Lung (tissue), 12 donors: ENCODE measurements around the gene CMTM2. TPM values are rescaled to one million over a fixed set of nuclear protein-coding genes. Genes with fewer than 3 reads are reported as not detected.

Experiments
- ATAC-seq: fragments of 200-7000 bp; cut with Tn5 transposase; one replicate; pipeline ENCODE4 v1.9.1; 2020; ENCODE audit warnings: moderate number of reproducible peaks; ENCODE audit not compliant: insufficient read depth, low FRiP score
- DNase-seq, 3 donors: peaks; one replicate each; pipeline ENCODE4 v3.0.0-alpha.2; 2013 to 2017
- H3K27ac ChIP-seq, 2 donors: one replicate each; pipeline ENCODE4 v1.5.1; 2013; ENCODE audit warnings: mild to moderate bottlenecking in 2 of 2, moderate library complexity in 2 of 2, control low read depth in 1 of 2, inconsistent platforms in 1 of 2, low read depth in 1 of 2, low read length in 1 of 2
- H3K27me3 ChIP-seq, 3 donors: one replicate each; pipeline ENCODE4 v1.5.1; 2013; ENCODE audit warnings: low read length in 2 of 3; ENCODE audit not compliant: control insufficient read depth in 3 of 3, insufficient read depth in 3 of 3
- H3K36me3 ChIP-seq, 4 donors: one replicate each; pipeline ENCODE4 v1.5.1; 2013; ENCODE audit warnings: low read length in 4 of 4, mild to moderate bottlenecking in 1 of 4, moderate library complexity in 1 of 4; ENCODE audit not compliant: control insufficient read depth in 4 of 4, insufficient read depth in 4 of 4
- H3K4me1 ChIP-seq, 5 donors: one replicate each; pipeline ENCODE4 v1.5.1; 2013; ENCODE audit warnings: low read length in 5 of 5, mild to moderate bottlenecking in 2 of 5, moderate library complexity in 1 of 5; ENCODE audit not compliant: control insufficient read depth in 5 of 5, insufficient read depth in 5 of 5
- H3K4me3 ChIP-seq: one replicate; pipeline ENCODE4 v1.5.1; 2013; ENCODE audit warnings: mild to moderate bottlenecking, control low read depth, moderate library complexity
- H3K9ac ChIP-seq, 2 donors: one replicate each; pipeline ENCODE4 v1.5.1; 2013; ENCODE audit warnings: low read length in 2 of 2, control low read depth in 1 of 2; ENCODE audit not compliant: insufficient read depth in 1 of 2
- H3K9me3 ChIP-seq, 4 donors: one replicate each; pipeline ENCODE4 v1.5.1; 2013; ENCODE audit warnings: low read length in 3 of 4, mild to moderate bottlenecking in 1 of 4, moderate library complexity in 1 of 4; ENCODE audit not compliant: control insufficient read depth in 4 of 4, insufficient read depth in 3 of 4
- WGBS, 2 donors: extraction: QIAGEN DNeasy Blood & Tissue Kit; methylation state at CpG; one replicate each; pipeline ENCODE4 v1.1.7; 2013; 5-methylcytosine and 5-hydroxymethylcytosine counted together
- polyA plus RNA-seq, 2 donors: library from polyadenylated mRNA; stranded (reverse); fragments of 200-250 nt; gene quantifications; one replicate each; pipeline ENCODE4 v1.2.1, GENCODE V29; 2013
- total RNA-seq, 2 donors: library from RNA; depleted of rRNA in 1 of 2; stranded (reverse); fragments of >200 nt in 1 of 2; gene quantifications; one replicate each; pipeline ENCODE4 v1.2.1, GENCODE V29; 2014 to 2021
- TF ChIP-seq, protein P1 (sequence below): IDR thresholded peaks from 2 replicates; pipeline ENCODE4 v1.5.1; 2012; ENCODE audit warnings: mild to moderate bottlenecking; ENCODE audit errors: control extremely low read depth, extremely low read depth
- donor health status: control.
- donor health status: control.
- donor health status: Bipolar disorder and iron deficiency.
- donor health status: healthy.
- donor health status: DM: yes; HTN: yes; CAD: no.

CMTM2 gene
- total and polyA plus RNA-seq, 4 donors, result 2.0 to 14.1 (median 3.0) TPM

DNA sequence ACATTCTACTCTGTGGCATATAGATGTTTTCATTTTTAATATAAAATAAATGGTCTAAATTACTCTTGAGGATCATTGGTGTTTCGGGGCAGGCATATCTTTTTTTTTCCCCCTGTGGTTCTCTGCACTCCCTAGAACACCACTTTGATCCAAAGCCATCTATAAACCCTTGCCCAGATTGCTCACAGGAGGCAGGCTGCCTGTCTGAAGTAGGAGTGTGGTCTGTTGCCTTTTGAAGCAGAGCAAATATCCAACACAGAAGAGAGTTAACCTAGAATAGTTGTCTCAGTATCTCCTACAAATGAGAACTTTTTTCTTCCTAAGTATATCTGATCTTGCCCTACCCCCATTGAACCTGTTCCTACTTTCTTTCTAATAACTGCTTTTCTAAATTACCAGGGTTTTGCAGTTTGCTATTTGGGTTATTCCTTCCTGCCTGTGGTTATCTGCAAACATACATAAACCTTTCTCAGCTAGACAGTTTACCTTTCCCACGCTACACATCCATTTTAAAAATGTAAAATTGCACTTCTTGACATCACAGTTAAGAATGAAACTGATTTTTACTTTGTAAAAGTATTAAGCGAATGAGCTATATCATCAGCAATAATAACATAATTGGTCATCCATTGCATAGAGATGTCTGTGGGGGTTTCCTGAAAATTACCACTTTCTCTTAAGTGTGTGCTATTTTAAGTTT, 17.7 kb upstream of the CMTM2 start:
- Histone ChIP-seq H3K4me3 (no peak overlapping the region), H3K27ac (no peak overlapping the region), H3K27me3 (no peaks in the 10 kb centered on the region), H3K9me3 (peaks cover 0 to 2% (median 0%) of the 10 kb centered on the region in 4 donors), H3K4me1 (no peaks in the 10 kb centered on the region), H3K9ac (no peak overlapping the region), H3K36me3 (peaks cover 0 to 32% (median 23%) of the 10 kb centered on the region in 4 donors)
- DNase-seq (no peak), ATAC-seq (no peak)
- 85 to 93% methylated on average over 3 of the region's 3 CpGs for WGBS, 2 donors
- TF ChIP-seq, protein P1, sequence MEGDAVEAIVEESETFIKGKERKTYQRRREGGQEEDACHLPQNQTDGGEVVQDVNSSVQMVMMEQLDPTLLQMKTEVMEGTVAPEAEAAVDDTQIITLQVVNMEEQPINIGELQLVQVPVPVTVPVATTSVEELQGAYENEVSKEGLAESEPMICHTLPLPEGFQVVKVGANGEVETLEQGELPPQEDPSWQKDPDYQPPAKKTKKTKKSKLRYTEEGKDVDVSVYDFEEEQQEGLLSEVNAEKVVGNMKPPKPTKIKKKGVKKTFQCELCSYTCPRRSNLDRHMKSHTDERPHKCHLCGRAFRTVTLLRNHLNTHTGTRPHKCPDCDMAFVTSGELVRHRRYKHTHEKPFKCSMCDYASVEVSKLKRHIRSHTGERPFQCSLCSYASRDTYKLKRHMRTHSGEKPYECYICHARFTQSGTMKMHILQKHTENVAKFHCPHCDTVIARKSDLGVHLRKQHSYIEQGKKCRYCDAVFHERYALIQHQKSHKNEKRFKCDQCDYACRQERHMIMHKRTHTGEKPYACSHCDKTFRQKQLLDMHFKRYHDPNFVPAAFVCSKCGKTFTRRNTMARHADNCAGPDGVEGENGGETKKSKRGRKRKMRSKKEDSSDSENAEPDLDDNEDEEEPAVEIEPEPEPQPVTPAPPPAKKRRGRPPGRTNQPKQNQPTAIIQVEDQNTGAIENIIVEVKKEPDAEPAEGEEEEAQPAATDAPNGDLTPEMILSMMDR, result no peak

DNA sequence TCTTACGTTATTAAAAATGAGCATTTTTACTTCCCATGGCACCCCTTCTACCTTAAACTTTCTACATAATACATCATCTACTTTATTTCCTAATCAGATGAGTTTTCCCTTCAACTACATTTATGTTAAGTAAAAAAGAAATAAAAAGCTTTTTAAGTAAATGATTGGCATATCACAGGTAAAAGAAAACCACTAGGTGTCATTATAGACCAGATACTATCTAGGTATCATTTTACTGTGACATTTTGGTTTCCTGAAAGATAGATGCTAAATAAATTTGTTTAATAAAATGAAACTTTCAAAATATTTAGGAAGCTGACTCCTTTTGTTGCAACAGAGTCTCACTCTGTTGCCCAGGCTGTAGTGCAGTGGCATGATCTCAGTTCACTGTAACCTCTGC, 16.9 kb upstream of the CMTM2 start:
- Histone ChIP-seq H3K4me1 (no peaks in the 10 kb centered on the region), H3K36me3 (peaks cover 0 to 32% (median 26%) of the 10 kb centered on the region in 4 donors), H3K27me3 (no peaks in the 10 kb centered on the region), H3K9ac (no peak overlapping the region), H3K27ac (no peak overlapping the region), H3K9me3 (peaks cover 0 to 2% (median 0%) of the 10 kb centered on the region in 4 donors), H3K4me3 (no peak overlapping the region)
- ATAC-seq, result no peak
- WGBS, 2 donors, result 74 to 89% methylated on average over 1 of the region's 1 CpG
- no peak for DNase-seq
- TF ChIP-seq, protein P1, result no peak

DNA sequence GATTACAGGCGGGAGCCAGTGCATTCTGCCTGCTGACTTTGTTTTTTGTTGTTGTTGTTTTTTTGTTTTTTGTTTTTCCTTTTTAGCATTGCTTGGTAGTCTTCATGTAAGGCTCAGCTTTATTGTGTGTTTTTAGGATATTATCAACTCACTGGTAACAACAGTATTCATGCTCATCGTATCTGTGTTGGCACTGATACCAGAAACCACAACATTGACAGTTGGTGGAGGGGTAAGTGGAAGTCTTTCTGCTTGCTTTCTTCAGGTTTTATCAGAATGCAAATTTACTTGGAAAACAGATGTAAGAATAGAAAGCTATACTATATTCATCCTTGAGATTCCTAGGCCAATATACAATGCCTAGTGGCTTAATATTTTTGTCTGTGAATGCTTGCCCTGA, 16.3 kb upstream of the CMTM2 start:
- no peak overlapping the region for H3K9ac ChIP-seq
- H3K4me3 ChIP-seq, result no peak overlapping the region
- WGBS, 2 donors, result 62 to 88% methylated on average over 2 of the region's 2 CpGs
- no peaks in the 10 kb centered on the region for H3K27me3 ChIP-seq
- TF ChIP-seq, protein P1, result no peak
- ATAC-seq (no peak), DNase-seq (no peak)
- no peak overlapping the region for H3K27ac ChIP-seq
- peaks cover 0 to 2% (median 0%) of the 10 kb centered on the region in 4 donors for H3K9me3 ChIP-seq
- H3K4me1 ChIP-seq, result no peaks in the 10 kb centered on the region
- H3K36me3 ChIP-seq, result peaks cover 0 to 29% (median 23%) of the 10 kb centered on the region in 4 donors
